Erythroblast (primary cell): ENCODE data around the gene HDGFL2.

Experiments used
- GATA1 ChIP-seq: IDR thresholded peaks from 2 replicates; pipeline ENCODE4 v1.6.1; 2011; ENCODE audit warnings: low read depth, mild to moderate bottlenecking, control low read depth, low read length, moderate library complexity
- POLR2A ChIP-seq: IDR thresholded peaks from 2 replicates; pipeline ENCODE4 v1.6.1; 2011; ENCODE audit warnings: mild to moderate bottlenecking, low read length

DNA sequence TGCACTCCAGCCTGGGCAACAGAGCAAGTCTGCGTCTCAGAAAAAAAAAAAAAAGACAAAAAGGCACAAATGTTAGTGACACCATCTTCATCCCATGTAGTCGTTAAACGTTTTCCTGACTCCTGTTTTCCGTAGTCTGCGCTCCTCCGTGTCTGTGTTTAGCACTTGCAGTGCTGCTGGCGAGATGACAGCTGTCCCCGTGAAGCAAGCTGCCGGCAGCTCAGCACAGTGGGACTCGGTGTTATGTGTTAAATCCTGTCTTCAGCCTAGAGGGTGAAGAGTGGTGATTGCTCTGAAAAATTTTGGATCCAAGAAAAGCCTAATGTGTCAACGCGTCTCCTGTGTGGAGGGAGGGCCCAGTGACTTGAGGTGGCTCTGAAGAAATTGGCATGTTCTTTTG, 32.9 kb upstream of the HDGFL2 start:
- no peak for TF ChIP-seq POLR2A
- TF ChIP-seq GATA1 = no peak
